Stimulated activated CD4-positive, alpha-beta T cell treated with anti-CD3 and anti-CD28 coated beads, Interleukin-2, amount 100 ng/mL, for 24 hours (primary cell): ENCODE data around the gene GAS7.

Source experiments
- DNase-seq, 2 donors: peaks; one replicate each; pipeline ENCODE4 v3.0.0-alpha.2; 2020

The GAS7 gene

GRCh38 chr17:9868552-9868951, 329.9 kb downstream of the GAS7 start:
- no peak for DNase-seq

DNA sequence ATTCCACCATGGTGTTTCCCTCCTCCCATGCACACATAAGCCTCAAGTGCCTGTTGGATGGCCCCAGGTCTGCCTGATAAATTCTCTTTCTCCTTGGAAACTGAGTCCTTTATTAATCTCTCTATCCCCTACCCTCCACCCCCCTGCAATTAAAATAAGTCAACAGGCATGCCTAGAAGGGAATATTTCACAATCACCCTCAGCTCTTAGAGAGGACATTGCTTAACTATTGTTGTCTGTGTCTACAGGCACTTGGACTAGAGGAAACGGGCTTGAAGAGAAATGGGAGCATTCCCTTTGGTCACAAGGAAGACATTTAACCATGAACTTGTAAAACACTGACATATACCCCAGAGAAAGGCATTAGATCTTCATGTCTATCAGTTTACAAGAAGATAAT, 332.8 kb downstream of the GAS7 start:
- no peak for DNase-seq

- DNase-seq: no peak
Measured at GRCh38 chr17:9862949-9863348, 335.5 kb downstream of the GAS7 start.

GRCh38 chr17:9862220-9862619, 336.2 kb downstream of the GAS7 start:
- DNase-seq: no peak

GRCh38 chr17:9860851-9861250, 337.6 kb downstream of the GAS7 start:
- no peak for DNase-seq
